PC-9 (cell line): ENCODE measurements around the gene ITGB5.

Experiments
- EZH2 ChIP-seq: fragments of 200-600 bp; sonication (generic); IDR thresholded peaks from 2 replicates; pipeline ENCODE4 v1.8.0; 2017; ENCODE audit warnings: antibody characterized with exemption, low read depth
- TF ChIP-seq, protein P1 (sequence below): fragments of 200-600 bp; sonication (generic); conservative IDR thresholded peaks from 2 replicates; pipeline ENCODE4 v1.6.1; 2017; ENCODE audit warnings: mixed run types, antibody characterized with exemption, mild to moderate bottlenecking, moderate library complexity

DNA sequence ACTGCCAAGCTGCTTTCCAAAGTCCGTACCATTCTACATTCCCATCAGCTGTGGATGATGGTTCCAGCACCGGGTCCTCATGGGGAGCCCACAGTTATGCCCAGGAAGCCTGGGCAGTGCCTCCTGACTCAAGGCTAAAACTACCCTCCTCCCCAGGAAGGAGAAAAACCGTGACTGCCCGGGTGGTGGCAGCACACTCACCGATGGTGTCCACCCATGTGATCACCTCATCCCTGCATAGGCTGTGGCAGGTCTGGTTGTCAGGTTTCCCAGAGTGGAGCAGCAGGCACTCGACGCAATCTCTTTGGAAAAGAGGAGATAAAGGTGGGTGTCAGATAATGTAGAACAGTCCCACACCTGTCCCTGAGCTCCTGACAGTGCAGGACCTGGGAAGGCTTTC lies 118.4 kb downstream of the ITGB5 start:
- TF ChIP-seq, protein P1, sequence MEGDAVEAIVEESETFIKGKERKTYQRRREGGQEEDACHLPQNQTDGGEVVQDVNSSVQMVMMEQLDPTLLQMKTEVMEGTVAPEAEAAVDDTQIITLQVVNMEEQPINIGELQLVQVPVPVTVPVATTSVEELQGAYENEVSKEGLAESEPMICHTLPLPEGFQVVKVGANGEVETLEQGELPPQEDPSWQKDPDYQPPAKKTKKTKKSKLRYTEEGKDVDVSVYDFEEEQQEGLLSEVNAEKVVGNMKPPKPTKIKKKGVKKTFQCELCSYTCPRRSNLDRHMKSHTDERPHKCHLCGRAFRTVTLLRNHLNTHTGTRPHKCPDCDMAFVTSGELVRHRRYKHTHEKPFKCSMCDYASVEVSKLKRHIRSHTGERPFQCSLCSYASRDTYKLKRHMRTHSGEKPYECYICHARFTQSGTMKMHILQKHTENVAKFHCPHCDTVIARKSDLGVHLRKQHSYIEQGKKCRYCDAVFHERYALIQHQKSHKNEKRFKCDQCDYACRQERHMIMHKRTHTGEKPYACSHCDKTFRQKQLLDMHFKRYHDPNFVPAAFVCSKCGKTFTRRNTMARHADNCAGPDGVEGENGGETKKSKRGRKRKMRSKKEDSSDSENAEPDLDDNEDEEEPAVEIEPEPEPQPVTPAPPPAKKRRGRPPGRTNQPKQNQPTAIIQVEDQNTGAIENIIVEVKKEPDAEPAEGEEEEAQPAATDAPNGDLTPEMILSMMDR = no peak
- TF ChIP-seq EZH2 = no peak
